ENCODE data around the gene DHX57. TPM values are rescaled to one million over a fixed set of nuclear protein-coding genes. Genes with fewer than 3 reads are reported as not detected.

The DHX57 gene
- total and polyA plus RNA-seq, 2 experiments from 2014 or later, result 14.7 to 23.0 TPM

DNA sequence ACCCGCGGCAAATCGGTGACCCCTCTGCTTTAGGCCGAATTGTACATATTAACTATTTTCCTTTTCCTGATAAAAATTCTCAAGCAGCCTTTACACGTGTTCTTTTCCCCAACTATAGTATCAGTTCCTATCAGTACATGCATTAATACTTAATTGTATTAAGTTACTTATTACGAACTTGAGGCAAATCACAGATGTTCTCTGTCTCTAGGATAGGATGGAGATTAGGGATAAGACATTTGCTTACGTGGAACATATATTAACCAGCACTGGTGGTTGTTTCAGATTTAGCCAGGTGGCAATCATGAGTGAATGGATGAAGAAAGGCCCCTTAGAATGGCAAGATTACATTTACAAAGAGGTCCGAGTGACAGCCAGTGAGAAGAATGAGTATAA is 97.0 kb downstream of the DHX57 start:
- peaks cover 3% of the 10 kb centered on the region for H3K27me3 ChIP-seq
- no peak for DNase-seq (ENCODE audit: low read depth in 1 of 2, low spot score in 1 of 2)
- H3K9me3 ChIP-seq (ENCODE audit: low read depth), result no peaks in the 10 kb centered on the region
- peaks cover 3% of the 10 kb centered on the region for H3K4me1 ChIP-seq (ENCODE audit: low read depth)
- peak overlapping the region; percentile 35 for H3K27ac ChIP-seq
- peak overlapping the region; percentile 79 for H3K4me3 ChIP-seq
- no peaks in the 10 kb centered on the region for H3K36me3 ChIP-seq
- TF ChIP-seq, protein P1, sequence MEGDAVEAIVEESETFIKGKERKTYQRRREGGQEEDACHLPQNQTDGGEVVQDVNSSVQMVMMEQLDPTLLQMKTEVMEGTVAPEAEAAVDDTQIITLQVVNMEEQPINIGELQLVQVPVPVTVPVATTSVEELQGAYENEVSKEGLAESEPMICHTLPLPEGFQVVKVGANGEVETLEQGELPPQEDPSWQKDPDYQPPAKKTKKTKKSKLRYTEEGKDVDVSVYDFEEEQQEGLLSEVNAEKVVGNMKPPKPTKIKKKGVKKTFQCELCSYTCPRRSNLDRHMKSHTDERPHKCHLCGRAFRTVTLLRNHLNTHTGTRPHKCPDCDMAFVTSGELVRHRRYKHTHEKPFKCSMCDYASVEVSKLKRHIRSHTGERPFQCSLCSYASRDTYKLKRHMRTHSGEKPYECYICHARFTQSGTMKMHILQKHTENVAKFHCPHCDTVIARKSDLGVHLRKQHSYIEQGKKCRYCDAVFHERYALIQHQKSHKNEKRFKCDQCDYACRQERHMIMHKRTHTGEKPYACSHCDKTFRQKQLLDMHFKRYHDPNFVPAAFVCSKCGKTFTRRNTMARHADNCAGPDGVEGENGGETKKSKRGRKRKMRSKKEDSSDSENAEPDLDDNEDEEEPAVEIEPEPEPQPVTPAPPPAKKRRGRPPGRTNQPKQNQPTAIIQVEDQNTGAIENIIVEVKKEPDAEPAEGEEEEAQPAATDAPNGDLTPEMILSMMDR (IDR thresholded peaks at IDR 0.05; ENCODE audit: low read depth, low read length), result no peak

DNA sequence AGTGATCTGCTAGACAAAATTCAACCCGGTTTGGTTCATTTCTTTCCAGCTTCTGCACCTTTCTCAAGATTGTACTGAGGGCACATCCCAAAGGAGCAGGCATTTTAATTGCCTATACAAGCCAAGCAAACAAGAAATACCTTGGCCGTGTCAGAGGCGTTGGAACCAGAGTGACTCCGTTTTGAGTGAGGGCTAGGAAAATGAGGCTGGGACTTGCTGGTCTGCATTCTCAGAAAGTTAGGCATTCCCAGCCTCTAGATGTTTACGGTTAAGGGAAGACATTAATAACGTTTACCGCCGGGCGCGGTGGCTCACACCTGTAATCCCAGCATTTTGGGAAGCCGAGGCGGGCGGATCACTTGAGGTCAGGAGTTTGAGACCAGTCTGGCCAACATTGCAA is 99.2 kb downstream of the DHX57 start:
- Histone ChIP-seq H3K9me3 (ENCODE audit: low read depth) (no peaks in the 10 kb centered on the region), H3K27ac (no peak overlapping the region), H3K36me3 (no peaks in the 10 kb centered on the region), H3K27me3 (peaks cover 3% of the 10 kb centered on the region), H3K4me3 (no peak overlapping the region), H3K4me1 (ENCODE audit: low read depth) (peaks cover 3% of the 10 kb centered on the region)
- TF ChIP-seq, protein P1 (IDR thresholded peaks at IDR 0.05; ENCODE audit: low read depth, low read length), result no peak
- no peak for DNase-seq (ENCODE audit: low read depth in 1 of 2, low spot score in 1 of 2)

DNA sequence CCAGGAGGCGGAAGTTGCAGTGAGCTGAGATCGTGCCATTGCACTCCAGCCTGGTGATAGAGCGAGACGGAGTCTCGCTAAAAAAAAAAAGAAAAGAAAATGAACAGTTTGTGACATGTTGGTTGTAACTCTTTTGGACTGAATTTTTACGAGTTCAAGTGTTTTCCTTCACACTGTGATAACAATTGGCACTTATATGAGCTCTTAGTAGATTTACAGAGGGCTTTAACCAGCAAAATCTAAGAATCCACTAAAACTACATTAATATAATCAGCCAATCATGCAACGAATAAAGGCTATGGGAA is 99.9 kb downstream of the DHX57 start:
- DNase-seq (ENCODE audit: low read depth in 1 of 2, low spot score in 1 of 2), result no peak
- Histone ChIP-seq H3K4me3 (no peak overlapping the region), H3K27ac (no peak overlapping the region), H3K4me1 (ENCODE audit: low read depth) (peaks cover 3% of the 10 kb centered on the region), H3K27me3 (peaks cover 3% of the 10 kb centered on the region), H3K36me3 (no peaks in the 10 kb centered on the region), H3K9me3 (ENCODE audit: low read depth) (no peaks in the 10 kb centered on the region)
- TF ChIP-seq, protein P1 (IDR thresholded peaks at IDR 0.05; ENCODE audit: low read depth, low read length), result no peak

DNA sequence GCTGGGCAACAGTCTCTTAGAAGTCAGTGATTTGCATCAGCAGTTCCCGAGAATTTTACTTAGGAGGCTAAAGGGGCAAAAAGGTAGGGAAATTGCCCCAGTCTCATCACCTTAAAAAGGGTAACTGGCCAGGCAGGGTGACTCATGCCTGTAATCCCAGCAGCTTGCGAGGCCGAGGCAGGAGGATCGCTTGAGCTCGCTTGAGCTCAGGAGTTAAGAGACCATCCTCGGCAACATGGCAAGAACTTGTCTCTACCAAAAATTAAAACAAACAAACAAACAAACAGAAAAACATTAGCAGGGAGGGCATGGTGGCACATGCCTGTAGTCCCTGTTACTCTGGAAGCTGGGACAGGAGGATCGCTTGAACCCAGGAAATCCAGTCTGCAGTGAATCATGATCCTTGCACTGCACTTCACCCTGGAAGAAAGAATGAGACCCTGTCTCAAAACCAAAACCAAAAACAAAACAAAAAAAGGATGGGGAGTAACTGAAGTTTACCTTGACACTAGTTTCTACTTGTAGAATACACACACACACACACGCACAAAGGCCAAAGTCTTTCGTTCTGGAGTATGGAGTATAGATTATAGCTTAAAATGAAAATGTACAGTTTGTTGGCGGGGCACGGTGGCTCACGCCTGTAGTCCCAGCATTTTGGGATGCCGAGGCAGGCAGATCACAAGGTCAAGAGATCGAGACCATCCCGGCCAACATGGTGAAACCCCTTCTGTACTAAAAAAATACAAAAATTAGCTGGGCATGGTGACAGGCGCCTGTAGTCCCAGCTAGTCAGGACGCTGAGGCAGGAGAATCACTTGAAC is 100.4 kb downstream of the DHX57 start:
- peaks cover 3% of the 10 kb centered on the region for H3K27me3 ChIP-seq
- H3K4me3 ChIP-seq, result no peak overlapping the region
- no peaks in the 10 kb centered on the region for H3K36me3 ChIP-seq
- H3K4me1 ChIP-seq (ENCODE audit: low read depth), result peaks cover 3% of the 10 kb centered on the region
- no peak for DNase-seq (ENCODE audit: low read depth in 1 of 2, low spot score in 1 of 2)
- H3K9me3 ChIP-seq (ENCODE audit: low read depth), result no peaks in the 10 kb centered on the region
- H3K27ac ChIP-seq, result no peak overlapping the region
- TF ChIP-seq, protein P1 (IDR thresholded peaks at IDR 0.05; ENCODE audit: low read depth, low read length), result no peak

DNA sequence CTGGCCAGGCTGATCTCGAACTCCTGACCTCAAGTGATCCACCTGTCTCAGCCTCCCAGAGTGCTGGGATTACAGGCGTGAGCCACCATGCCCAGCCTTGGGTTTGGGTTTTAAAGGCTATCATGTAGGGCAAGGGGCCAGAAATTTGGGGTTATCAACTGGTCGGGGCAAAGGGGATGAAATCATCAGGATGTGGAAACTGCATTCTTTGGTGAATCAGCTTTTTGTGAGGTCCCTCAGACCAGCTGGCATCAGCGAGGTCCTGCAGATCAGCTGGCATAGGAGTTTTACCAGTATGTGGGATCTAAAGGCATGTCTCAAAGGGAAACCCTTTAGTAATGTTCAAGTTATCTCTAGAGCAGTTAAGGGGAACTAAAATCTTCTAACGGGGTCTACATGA is 104.1 kb downstream of the DHX57 start:
- DNase-seq (ENCODE audit: low read depth in 1 of 2, low spot score in 1 of 2), result peak in 1 of 2 donors; percentile 52
- no peaks in the 10 kb centered on the region for H3K9me3 ChIP-seq (ENCODE audit: low read depth)
- H3K27ac ChIP-seq, result no peak overlapping the region
- peaks cover 3% of the 10 kb centered on the region for H3K4me1 ChIP-seq (ENCODE audit: low read depth)
- peaks cover 3% of the 10 kb centered on the region for H3K27me3 ChIP-seq
- no peak overlapping the region for H3K4me3 ChIP-seq
- TF ChIP-seq, protein P1 (IDR thresholded peaks at IDR 0.05; ENCODE audit: low read depth, low read length), result no peak
- no peaks in the 10 kb centered on the region for H3K36me3 ChIP-seq
